OCI-LY7 (cell line): ENCODE measurements around the gene DHFR2. TPM values are rescaled to one million over a fixed set of nuclear protein-coding genes. Genes with fewer than 3 reads are reported as not detected.
A peak's percentile ranks its signal among the peaks of the same experiment; 100 is the strongest.

ENCODE experiments used
- BruUV-seq: library from RNA; stranded (reverse); fragments of 400-500 nt; replicated peaks from 2 replicates; lab custom pipeline; 2021; lab: Mats Ljungman, UMichigan
- CTCF ChIA-PET: fragments of 300-600 bp; sonication (Branson Sonifier 250); formaldehyde crosslinking; loops from one replicate; lab custom pipeline; 2022; ENCODE audit warnings: antibody characterized with exemption; ENCODE audit not compliant: unreplicated experiment; lab: Charles Lee
- POLR2A ChIA-PET: fragments of 300-600 bp; sonication (Branson Sonifier 250); formaldehyde crosslinking; loops from one replicate; lab custom pipeline; 2022; ENCODE audit warnings: antibody characterized with exemption; lab: Charles Lee
- DNase-seq: peaks from one replicate; pipeline ENCODE4 v3.0.0-alpha.2; 2015; ENCODE audit warnings: low spot score
- H2AFZ ChIP-seq: fragments of 200-600 bp; sonication (generic), shearing (Covaris generic); 2 replicates; pipeline ENCODE4 v1.6.1; 2014; ENCODE audit warnings: mild to moderate bottlenecking, antibody characterized with exemption, low read length, moderate library complexity
- H3K27ac ChIP-seq: fragments of 200-600 bp; sonication (generic); 2 replicates; pipeline ENCODE4 v1.5.1; 2014; ENCODE audit warnings: mixed run types, low read depth, mild to moderate bottlenecking, moderate library complexity, low read length, inconsistent platforms; ENCODE audit not compliant: poor library complexity, severe bottlenecking
- H3K36me3 ChIP-seq: fragments of 200-600 bp; sonication (generic); 2 replicates; pipeline ENCODE4 v1.6.1; 2014; ENCODE audit warnings: mild to moderate bottlenecking, antibody characterized with exemption, low read length, moderate library complexity, mixed read lengths; ENCODE audit not compliant: insufficient read depth
- H3K4me1 ChIP-seq: fragments of 200-600 bp; sonication (generic); 2 replicates; pipeline ENCODE4 v1.5.1; 2014; ENCODE audit warnings: mild to moderate bottlenecking, low read length; ENCODE audit not compliant: insufficient read depth, poor library complexity, severe bottlenecking
- H3K4me2 ChIP-seq: fragments of 200-600 bp; sonication (generic); 2 replicates; pipeline ENCODE4 v1.6.1; 2014; ENCODE audit warnings: mild to moderate bottlenecking, low read length
- H3K4me3 ChIP-seq: fragments of 200-600 bp; sonication (generic); 2 replicates; pipeline ENCODE4 v1.5.1; 2014; ENCODE audit warnings: mild to moderate bottlenecking, low read depth, low read length; ENCODE audit not compliant: poor library complexity, severe bottlenecking
- H3K79me2 ChIP-seq: fragments of 200-600 bp; sonication (generic); 2 replicates; pipeline ENCODE4 v1.6.1; 2016; ENCODE audit warnings: low read depth, mild to moderate bottlenecking, low read length, moderate library complexity, mixed read lengths; ENCODE audit not compliant: insufficient read depth
- H3K9me2 ChIP-seq: fragments of 200-600 bp; sonication (generic); 2 replicates; pipeline ENCODE4 v1.6.1; 2016; ENCODE audit warnings: mild to moderate bottlenecking, low read length, mixed read lengths; ENCODE audit not compliant: insufficient read depth
- H3K9me3 ChIP-seq: fragments of 200-600 bp; sonication (generic); 2 replicates; pipeline ENCODE4 v1.6.1; 2014; ENCODE audit warnings: mild to moderate bottlenecking, mixed run types, low read length, mixed read lengths
- H4K20me1 ChIP-seq: fragments of 200-600 bp; sonication (generic); 2 replicates; pipeline ENCODE4 v1.6.1; 2014; ENCODE audit warnings: mild to moderate bottlenecking, antibody characterized with exemption, low read length, moderate library complexity, mixed read lengths; ENCODE audit not compliant: insufficient read depth
- EZH2phosphoT487 ChIP-seq: fragments of 200-600 bp; sonication (generic); IDR thresholded peaks from 2 replicates; pipeline ENCODE4 v1.6.1; 2018; ENCODE audit warnings: low read depth, borderline replicate concordance, mild to moderate bottlenecking, mixed run types, antibody characterized with exemption, low read length, moderate library complexity, mixed read lengths
- intact Hi-C: fragments of 100-400 bp; cut with micrococcal nuclease; formaldehyde crosslinking; loops from one replicate; pipeline ENCODE4 v1.10.0; 2022; ENCODE audit not compliant: unreplicated experiment
- total RNA-seq, 2 experiments: library from RNA; depleted of rRNA in 1 of 2; stranded (reverse); fragments of >200 nt in 1 of 2; shearing (Covaris generic) in 1 of 2; gene quantifications; 2 replicates each; pipeline ENCODE4 v1.2.3, GENCODE V29; 2014 to 2022
- TF ChIP-seq, protein P1 (sequence below): fragments of 200-600 bp; sonication (generic); conservative IDR thresholded peaks from 2 replicates; pipeline ENCODE4 v1.5.1; 2014; ENCODE audit warnings: mild to moderate bottlenecking, antibody characterized with exemption, low read length, moderate library complexity, mixed read lengths

Gene DHFR2
- total RNA-seq, 2 experiments from 2014 or later: 4.5 to 5.7 TPM

DNA sequence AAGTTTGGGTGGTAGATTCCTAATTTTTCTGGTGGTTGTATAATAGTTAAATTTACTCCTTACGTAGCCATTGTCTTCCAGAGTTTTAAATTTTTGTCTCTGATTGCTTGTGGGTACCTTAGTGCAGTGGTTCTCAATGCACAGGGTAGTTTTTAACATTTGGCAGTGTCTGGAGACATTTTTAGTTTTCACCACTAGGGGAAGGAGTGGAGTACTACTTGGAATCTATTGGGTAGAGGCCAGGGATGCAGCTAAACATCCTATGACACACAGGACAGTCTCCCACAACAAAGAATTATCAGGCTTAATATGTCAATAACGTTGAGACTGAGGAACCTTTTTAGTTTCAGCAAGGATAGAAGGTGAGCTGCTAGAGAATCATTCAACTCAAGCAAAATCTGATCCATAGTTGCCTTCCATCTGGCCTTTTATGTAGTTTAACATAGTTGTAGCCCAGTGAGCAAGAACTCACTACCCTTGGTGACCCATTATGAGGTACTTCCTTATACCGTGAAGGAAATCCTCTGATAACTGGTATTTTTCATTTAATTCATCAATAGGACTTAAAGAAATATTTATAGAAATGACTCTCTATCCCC is 25.7 kb downstream of the DHFR2 start:
- CTCF ChIA-PET: no interaction called here
- H3K9me3 ChIP-seq: no peaks in the 10 kb centered on the region
- no peak overlapping the region for H3K27ac ChIP-seq
- no peaks in the 10 kb centered on the region for H3K9me2 ChIP-seq
- H3K79me2 ChIP-seq: no peaks in the 10 kb centered on the region
- no peaks in the 10 kb centered on the region for H4K20me1 ChIP-seq
- DNase-seq: peak; percentile 25
- TF ChIP-seq, protein P1, sequence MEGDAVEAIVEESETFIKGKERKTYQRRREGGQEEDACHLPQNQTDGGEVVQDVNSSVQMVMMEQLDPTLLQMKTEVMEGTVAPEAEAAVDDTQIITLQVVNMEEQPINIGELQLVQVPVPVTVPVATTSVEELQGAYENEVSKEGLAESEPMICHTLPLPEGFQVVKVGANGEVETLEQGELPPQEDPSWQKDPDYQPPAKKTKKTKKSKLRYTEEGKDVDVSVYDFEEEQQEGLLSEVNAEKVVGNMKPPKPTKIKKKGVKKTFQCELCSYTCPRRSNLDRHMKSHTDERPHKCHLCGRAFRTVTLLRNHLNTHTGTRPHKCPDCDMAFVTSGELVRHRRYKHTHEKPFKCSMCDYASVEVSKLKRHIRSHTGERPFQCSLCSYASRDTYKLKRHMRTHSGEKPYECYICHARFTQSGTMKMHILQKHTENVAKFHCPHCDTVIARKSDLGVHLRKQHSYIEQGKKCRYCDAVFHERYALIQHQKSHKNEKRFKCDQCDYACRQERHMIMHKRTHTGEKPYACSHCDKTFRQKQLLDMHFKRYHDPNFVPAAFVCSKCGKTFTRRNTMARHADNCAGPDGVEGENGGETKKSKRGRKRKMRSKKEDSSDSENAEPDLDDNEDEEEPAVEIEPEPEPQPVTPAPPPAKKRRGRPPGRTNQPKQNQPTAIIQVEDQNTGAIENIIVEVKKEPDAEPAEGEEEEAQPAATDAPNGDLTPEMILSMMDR: peak; percentile 79
- TF ChIP-seq EZH2phosphoT487: no peak
- BruUV-seq: no TSS peak
- no peaks in the 10 kb centered on the region; the same call in 1 of the 2 replicates for H3K36me3 ChIP-seq
- POLR2A ChIA-PET: interaction anchor here (0.5 to 1.3 kb wide), 3 partner anchors 12 to 37 kb away, joined by 3 to 5 read pairs (median 4); no protein-coding TSS in a partner anchor
- H3K4me1 ChIP-seq: no peaks in the 10 kb centered on the region
- intact Hi-C loops: no loop called here
- no peak overlapping the region for H2AFZ ChIP-seq
- H3K4me2 ChIP-seq: no peak overlapping the region
- H3K4me3 ChIP-seq: no peak overlapping the region

DNA sequence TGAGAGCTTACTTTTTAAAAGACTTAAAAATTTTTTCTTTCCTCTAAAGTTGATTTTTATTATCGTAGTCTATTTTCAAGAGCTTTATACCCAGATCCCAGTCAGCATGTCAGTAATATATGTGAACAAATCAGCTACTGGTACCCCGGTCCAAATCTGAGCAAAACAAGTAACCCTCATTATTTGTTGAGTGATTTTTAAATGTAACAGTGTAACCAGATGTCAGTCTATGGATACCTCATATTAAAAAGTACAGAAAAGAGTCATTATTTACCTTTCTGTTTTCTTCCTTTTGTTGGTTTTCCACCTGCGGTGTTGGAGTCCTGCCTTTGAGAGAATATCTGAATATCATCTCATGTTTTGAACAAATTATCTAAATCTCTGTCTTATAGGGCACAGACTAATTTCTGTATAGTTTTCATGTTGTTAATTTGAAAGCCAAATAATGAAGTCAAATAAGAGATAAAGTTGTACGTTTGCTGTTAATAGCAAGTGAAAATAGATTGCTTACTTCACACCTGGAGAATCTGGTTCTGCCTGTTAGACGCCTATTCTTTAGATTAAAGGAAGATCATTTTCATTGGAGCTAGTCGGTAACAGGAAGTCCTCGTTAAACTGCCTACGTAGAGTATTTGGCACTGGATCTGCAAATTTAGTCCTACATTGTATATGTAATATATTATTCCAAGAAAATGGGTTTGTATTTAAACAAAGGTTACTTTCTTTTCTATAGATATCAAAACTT is 34.5 kb downstream of the DHFR2 start, which contains the start of gene STX19:
Gene STX19 (minus strand): TSS at position 505 of the 745 bp plus-strand sequence. CDS start 13,328 bp downstream, outside the sequence.
- no peak for DNase-seq
- BruUV-seq: no TSS peak
- TF ChIP-seq, protein P1: no peak
- no peak for TF ChIP-seq EZH2phosphoT487
- ChIA-PET POLR2A (interaction anchor here (0.6 to 0.7 kb wide), 4 partner anchors 34 to 1082 kb away, joined by 3 to 5 read pairs (median 4); partner anchors contain the start of genes DHFR2 and NSUN3), CTCF (no interaction called here)
- no peak within 1 kb of the TSS for H3K4me2 ChIP-seq
- no peaks in the 10 kb centered on the region for H3K9me3 ChIP-seq
- H3K4me1 ChIP-seq: no peaks in the 10 kb centered on the region
- no peaks in the 10 kb centered on the region for H4K20me1 ChIP-seq
- H3K9me2 ChIP-seq: no peaks in the 10 kb centered on the region
- no peak within 1 kb of the TSS for H2AFZ ChIP-seq
- H3K27ac ChIP-seq: no peak within 1 kb of the TSS
- H3K79me2 ChIP-seq: no peaks in the 10 kb centered on the region
- H3K36me3 ChIP-seq: no peaks in the 10 kb centered on the region
- intact Hi-C loops: no loop called here
- H3K4me3 ChIP-seq: no peak within 1 kb of the TSS

DNA sequence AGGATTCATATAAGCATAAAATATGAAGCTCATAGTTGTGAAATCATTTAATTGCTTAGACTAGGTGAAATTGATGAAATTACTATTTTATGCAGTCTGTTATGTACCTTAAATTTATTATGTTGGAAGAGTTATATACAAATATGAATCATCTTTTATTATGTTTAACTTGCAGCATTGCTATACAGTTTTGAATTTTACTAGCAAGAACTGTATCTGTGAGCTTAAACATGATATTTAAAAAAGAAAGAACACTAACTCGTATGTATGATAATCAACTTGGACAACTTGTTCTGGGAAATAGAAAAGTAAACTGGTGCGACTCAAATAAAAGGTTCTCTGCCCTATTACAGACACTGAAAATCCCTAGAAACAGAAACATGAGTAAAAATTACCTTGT is 36.1 kb downstream of the DHFR2 start:
- Histone ChIP-seq H3K4me1 (no peaks in the 10 kb centered on the region), H3K27ac (no peak overlapping the region), H3K4me3 (no peak overlapping the region), H3K9me3 (no peaks in the 10 kb centered on the region), H3K79me2 (no peaks in the 10 kb centered on the region), H4K20me1 (no peaks in the 10 kb centered on the region), H3K36me3 (no peaks in the 10 kb centered on the region), H3K4me2 (no peak overlapping the region), H3K9me2 (no peaks in the 10 kb centered on the region), H2AFZ (no peak overlapping the region)
- TF ChIP-seq EZH2phosphoT487: no peak
- TF ChIP-seq, protein P1: no peak
- intact Hi-C loops: no loop called here
- ChIA-PET POLR2A (no interaction called here), CTCF (no interaction called here)
- no TSS peak for BruUV-seq
- DNase-seq: no peak
